HepG2 (cell line): Measurements from ENCODE around the gene MPI. TPM values are rescaled to one million over a fixed set of nuclear protein-coding genes. Genes with fewer than 3 reads are reported as not detected.
A peak's percentile ranks its signal among the peaks of the same experiment; 100 is the strongest.

Experiments
- CEBPB ChIP-seq: IDR thresholded peaks from 2 replicates; pipeline ENCODE4 v1.6.1; 2011; ENCODE audit warnings: low read depth, low read length, improper control_type of control experiment, borderline replicate concordance
- HMGA1 ChIP-seq: sonication (generic); formaldehyde crosslinking; conservative IDR thresholded peaks from 2 replicates; pipeline ENCODE4 v1.4.0; 2020; ENCODE audit warnings: missing genetic modification reagents
- KAT8 ChIP-seq: IDR thresholded peaks from 2 replicates; pipeline ENCODE4 v1.6.1; 2016; ENCODE audit warnings: missing genetic modification reagents, missing compliant biosample characterization
- NR2C2 ChIP-seq: sonication (generic); formaldehyde crosslinking; IDR thresholded peaks from 2 replicates; pipeline ENCODE4 v1.4.0; 2020; ENCODE audit warnings: missing genetic modification reagents, mild to moderate bottlenecking, moderate library complexity, borderline replicate concordance
- SRF ChIP-seq: IDR thresholded peaks from 2 replicates; pipeline ENCODE4 v1.6.1; 2011; ENCODE audit warnings: mild to moderate bottlenecking, low read depth, low read length, moderate library complexity
- SRSF1 ChIP-seq: fragments of 200-400 bp; formaldehyde crosslinking; optimal IDR thresholded peaks from 2 replicates; pipeline ENCODE3; 2017; ENCODE audit warnings: mild to moderate bottlenecking, low read depth, low read length, moderate library complexity
- ZMAT3 ChIP-seq: sonication (generic); formaldehyde crosslinking; conservative IDR thresholded peaks from 2 replicates; pipeline ENCODE4 v1.7.0; 2021; ENCODE audit warnings: missing genetic modification reagents
- ZMYM4 ChIP-seq: sonication (generic); formaldehyde crosslinking; IDR thresholded peaks from 2 replicates; pipeline ENCODE4 v1.8.1; 2023; ENCODE audit warnings: mild to moderate bottlenecking, missing genetic modification reagents
- ZNF256 ChIP-seq: sonication (generic); formaldehyde crosslinking; conservative IDR thresholded peaks from 2 replicates; pipeline ENCODE4 v1.4.0; 2020; ENCODE audit warnings: missing genetic modification reagents
- ZNF274 ChIP-seq: sonication (generic); formaldehyde crosslinking; IDR thresholded peaks from 2 replicates; pipeline ENCODE4 v1.5.1; 2020; ENCODE audit warnings: mild to moderate bottlenecking, missing genetic modification reagents
- ZNF75D ChIP-seq: sonication (generic); formaldehyde crosslinking; IDR thresholded peaks from 2 replicates; pipeline ENCODE4 v1.8.1; 2023; ENCODE audit warnings: missing genetic modification reagents, mild to moderate bottlenecking, borderline replicate concordance
- ZNF776 ChIP-seq: sonication (generic); formaldehyde crosslinking; IDR thresholded peaks from 2 replicates; pipeline ENCODE4 v1.4.0; 2020; ENCODE audit warnings: mild to moderate bottlenecking, missing genetic modification reagents
- polyA plus RNA-seq, 8 experiments: library from polyadenylated mRNA; depleted of rRNA in 3 of 8; stranded (reverse) in 7 of 8; unstranded in 1 of 8; fragments of >200 nt; fragmentation: Illumina TruSeq in 4 of 8; extraction: Trizol in 4 of 8; gene quantifications; 2 replicates each; pipeline versions ENCODE4 v1.2.1 to v1.2.3, GENCODE V29; 2011 to 2016; ENCODE audit warnings: low read depth in 4 of 8, missing spikeins in 1 of 8, mixed read lengths in 1 of 8; ENCODE audit not compliant: insufficient read depth in 1 of 8
- total RNA-seq, 5 experiments: library from RNA; depleted of rRNA; stranded (reverse); fragments of >200 nt; fragmentation: Illumina TruSeq; extraction: Trizol; gene quantifications; 2 replicates each; pipeline ENCODE4 v1.2.3, GENCODE V29; 2016; ENCODE audit warnings: low read depth in 1 of 5
- TF ChIP-seq, protein P1 (sequence below): sonication (generic); formaldehyde crosslinking; IDR thresholded peaks from 2 replicates; pipeline ENCODE4 v1.4.0; 2020; ENCODE audit warnings: missing genetic modification reagents, borderline replicate concordance
- TF ChIP-seq, protein P2 (sequence below): sonication (generic); formaldehyde crosslinking; conservative IDR thresholded peaks from 2 replicates; pipeline ENCODE4 v1.8.0; 2022; ENCODE audit warnings: low read depth, missing genetic modification reagents
- TF ChIP-seq, protein P3 (sequence below): sonication (generic); formaldehyde crosslinking; IDR thresholded peaks from 2 replicates; pipeline ENCODE4 v1.4.0; 2020; ENCODE audit warnings: mild to moderate bottlenecking, missing genetic modification reagents
- TF ChIP-seq, protein P4 (sequence below): sonication (generic); formaldehyde crosslinking; IDR thresholded peaks from 2 replicates; pipeline ENCODE4 v1.4.0; 2020; ENCODE audit warnings: missing genetic modification reagents
- TF ChIP-seq, protein P5 (sequence below): sonication (generic); formaldehyde crosslinking; IDR thresholded peaks from 2 replicates; pipeline ENCODE4 v1.4.0; 2020; ENCODE audit warnings: mild to moderate bottlenecking, missing genetic modification reagents
- TF ChIP-seq, protein P6 (sequence below): sonication (generic); formaldehyde crosslinking; IDR thresholded peaks from 2 replicates; pipeline ENCODE4 v1.8.0; 2023; ENCODE audit warnings: mild to moderate bottlenecking, missing genetic modification reagents

The MPI gene
- total and polyA plus RNA-seq, 2 of the 13 experiments (the other 11 are each of a cell fraction or from before 2014, with no cell fraction given) = 36.9 to 63.5 TPM

DNA sequence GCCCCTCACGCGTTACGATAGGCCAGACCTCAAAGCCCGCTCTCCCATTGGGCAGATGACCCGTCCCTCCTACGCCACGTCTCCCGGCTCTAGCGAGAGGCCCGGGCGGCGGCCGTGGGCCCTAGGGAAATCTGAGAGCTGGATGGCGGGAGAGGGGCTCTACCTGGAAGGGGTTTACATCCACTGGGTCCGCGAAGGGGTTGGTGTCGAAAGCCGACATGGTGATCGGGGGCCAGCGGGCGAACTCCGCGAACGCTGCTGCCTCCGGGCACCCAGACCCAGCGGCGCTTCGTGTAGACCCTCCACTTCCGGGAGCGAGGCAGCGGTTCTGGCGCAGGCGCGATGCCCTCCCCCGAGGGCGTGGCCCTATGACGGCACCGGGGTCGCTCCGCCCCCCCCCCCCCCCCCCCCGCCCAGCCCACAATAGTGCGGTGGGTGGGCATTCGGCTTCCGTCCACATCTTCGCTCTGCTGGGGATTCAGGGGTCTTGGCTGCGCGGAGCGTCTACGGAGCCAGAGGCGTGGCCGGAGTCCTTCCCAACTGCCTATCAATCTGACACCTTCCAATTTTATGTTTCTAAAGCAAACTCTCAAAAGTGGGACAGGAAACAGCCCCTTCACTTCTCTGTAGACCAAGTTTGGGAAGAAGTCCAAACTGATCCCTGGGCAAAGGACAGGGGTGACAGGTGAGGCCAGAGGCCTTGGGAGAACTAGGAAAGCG is 16.6 kb upstream of the MPI start, which contains the start of gene SCAMP2 (continued):
- TF ChIP-seq, protein P1, sequence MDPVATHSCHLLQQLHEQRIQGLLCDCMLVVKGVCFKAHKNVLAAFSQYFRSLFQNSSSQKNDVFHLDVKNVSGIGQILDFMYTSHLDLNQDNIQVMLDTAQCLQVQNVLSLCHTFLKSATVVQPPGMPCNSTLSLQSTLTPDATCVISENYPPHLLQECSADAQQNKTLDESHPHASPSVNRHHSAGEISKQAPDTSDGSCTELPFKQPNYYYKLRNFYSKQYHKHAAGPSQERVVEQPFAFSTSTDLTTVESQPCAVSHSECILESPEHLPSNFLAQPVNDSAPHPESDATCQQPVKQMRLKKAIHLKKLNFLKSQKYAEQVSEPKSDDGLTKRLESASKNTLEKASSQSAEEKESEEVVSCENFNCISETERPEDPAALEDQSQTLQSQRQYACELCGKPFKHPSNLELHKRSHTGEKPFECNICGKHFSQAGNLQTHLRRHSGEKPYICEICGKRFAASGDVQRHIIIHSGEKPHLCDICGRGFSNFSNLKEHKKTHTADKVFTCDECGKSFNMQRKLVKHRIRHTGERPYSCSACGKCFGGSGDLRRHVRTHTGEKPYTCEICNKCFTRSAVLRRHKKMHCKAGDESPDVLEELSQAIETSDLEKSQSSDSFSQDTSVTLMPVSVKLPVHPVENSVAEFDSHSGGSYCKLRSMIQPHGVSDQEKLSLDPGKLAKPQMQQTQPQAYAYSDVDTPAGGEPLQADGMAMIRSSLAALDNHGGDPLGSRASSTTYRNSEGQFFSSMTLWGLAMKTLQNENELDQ (CRISPR knock-in tag) = 0 out of 2 replicates have a peak, but pooled peaks have one; percentile 35
- TF ChIP-seq ZNF256 (CRISPR knock-in tag) (0 out of 2 replicates have a peak, but pooled peaks have one; percentile 51), ZNF776 (CRISPR knock-in tag) (no peak), SRF (no peak), ZMAT3 (peak; percentile 86; the same call in 1 of the 2 replicates), ZMYM4 (CRISPR knock-in tag) (peak; percentile 47), ZNF274 (CRISPR knock-in tag) (peak; percentile 57; the same call in 1 of the 2 replicates), NR2C2 (CRISPR knock-in tag) (peak; percentile 73; the same call in 1 of the 2 replicates), HMGA1 (CRISPR knock-in tag) (no peak), CEBPB (no peak), ZNF75D (CRISPR knock-in tag) (no peak), KAT8 (peak; percentile 94), SRSF1 (no peak)
- TF ChIP-seq, protein P2, sequence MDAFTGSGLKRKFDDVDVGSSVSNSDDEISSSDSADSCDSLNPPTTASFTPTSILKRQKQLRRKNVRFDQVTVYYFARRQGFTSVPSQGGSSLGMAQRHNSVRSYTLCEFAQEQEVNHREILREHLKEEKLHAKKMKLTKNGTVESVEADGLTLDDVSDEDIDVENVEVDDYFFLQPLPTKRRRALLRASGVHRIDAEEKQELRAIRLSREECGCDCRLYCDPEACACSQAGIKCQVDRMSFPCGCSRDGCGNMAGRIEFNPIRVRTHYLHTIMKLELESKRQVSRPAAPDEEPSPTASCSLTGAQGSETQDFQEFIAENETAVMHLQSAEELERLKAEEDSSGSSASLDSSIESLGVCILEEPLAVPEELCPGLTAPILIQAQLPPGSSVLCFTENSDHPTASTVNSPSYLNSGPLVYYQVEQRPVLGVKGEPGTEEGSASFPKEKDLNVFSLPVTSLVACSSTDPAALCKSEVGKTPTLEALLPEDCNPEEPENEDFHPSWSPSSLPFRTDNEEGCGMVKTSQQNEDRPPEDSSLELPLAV (CRISPR knock-in tag) = no peak
- TF ChIP-seq, protein P3, sequence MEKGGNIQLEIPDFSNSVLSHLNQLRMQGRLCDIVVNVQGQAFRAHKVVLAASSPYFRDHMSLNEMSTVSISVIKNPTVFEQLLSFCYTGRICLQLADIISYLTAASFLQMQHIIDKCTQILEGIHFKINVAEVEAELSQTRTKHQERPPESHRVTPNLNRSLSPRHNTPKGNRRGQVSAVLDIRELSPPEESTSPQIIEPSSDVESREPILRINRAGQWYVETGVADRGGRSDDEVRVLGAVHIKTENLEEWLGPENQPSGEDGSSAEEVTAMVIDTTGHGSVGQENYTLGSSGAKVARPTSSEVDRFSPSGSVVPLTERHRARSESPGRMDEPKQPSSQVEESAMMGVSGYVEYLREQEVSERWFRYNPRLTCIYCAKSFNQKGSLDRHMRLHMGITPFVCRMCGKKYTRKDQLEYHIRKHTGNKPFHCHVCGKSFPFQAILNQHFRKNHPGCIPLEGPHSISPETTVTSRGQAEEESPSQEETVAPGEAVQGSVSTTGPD (CRISPR knock-in tag) = no peak
- TF ChIP-seq, protein P4, sequence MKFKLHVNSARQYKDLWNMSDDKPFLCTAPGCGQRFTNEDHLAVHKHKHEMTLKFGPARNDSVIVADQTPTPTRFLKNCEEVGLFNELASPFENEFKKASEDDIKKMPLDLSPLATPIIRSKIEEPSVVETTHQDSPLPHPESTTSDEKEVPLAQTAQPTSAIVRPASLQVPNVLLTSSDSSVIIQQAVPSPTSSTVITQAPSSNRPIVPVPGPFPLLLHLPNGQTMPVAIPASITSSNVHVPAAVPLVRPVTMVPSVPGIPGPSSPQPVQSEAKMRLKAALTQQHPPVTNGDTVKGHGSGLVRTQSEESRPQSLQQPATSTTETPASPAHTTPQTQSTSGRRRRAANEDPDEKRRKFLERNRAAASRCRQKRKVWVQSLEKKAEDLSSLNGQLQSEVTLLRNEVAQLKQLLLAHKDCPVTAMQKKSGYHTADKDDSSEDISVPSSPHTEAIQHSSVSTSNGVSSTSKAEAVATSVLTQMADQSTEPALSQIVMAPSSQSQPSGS (CRISPR knock-in tag) = peak; percentile 15; the same call in 1 of the 2 replicates
- TF ChIP-seq, protein P5, sequence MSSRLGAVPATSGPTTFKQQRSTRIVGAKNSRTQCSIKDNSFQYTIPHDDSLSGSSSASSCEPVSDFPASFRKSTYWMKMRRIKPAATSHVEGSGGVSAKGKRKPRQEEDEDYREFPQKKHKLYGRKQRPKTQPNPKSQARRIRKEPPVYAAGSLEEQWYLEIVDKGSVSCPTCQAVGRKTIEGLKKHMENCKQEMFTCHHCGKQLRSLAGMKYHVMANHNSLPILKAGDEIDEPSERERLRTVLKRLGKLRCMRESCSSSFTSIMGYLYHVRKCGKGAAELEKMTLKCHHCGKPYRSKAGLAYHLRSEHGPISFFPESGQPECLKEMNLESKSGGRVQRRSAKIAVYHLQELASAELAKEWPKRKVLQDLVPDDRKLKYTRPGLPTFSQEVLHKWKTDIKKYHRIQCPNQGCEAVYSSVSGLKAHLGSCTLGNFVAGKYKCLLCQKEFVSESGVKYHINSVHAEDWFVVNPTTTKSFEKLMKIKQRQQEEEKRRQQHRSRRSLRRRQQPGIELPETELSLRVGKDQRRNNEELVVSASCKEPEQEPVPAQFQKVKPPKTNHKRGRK (CRISPR knock-in tag) = no peak
- TF ChIP-seq, protein P6, sequence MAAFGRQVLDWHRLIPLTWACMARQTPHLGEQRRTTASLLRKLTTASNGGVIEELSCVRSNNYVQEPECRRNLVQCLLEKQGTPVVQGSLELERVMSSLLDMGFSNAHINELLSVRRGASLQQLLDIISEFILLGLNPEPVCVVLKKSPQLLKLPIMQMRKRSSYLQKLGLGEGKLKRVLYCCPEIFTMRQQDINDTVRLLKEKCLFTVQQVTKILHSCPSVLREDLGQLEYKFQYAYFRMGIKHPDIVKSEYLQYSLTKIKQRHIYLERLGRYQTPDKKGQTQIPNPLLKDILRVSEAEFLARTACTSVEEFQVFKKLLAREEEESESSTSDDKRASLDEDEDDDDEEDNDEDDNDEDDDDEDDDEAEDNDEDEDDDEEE (CRISPR knock-in tag) = no peak
